G401 (cell line): ENCODE results near the gene CPEB1. TPM values are rescaled to one million over a fixed set of nuclear protein-coding genes. Genes with fewer than 3 reads are reported as not detected.
A peak's percentile ranks its signal among the peaks of the same experiment; 100 is the strongest.
"Not testable (repeated sequence)": the region's sequence is repeated elsewhere in the genome, so short reads cannot be mapped to it uniquely, and the experiment has no call there.

Experiments
- DNase-seq: peaks from one replicate; pipeline ENCODE4 v3.0.0-alpha.2; 2015; ENCODE audit warnings: low spot score
- in situ Hi-C: cut with HindIII; loops from 2 replicates; pipeline ENCODE4 v1.10.0; 2016; ENCODE audit warnings: low sequenced_read_pairs, mixed read lengths
- total RNA-seq: library from RNA; depleted of rRNA; stranded (reverse); fragments of >200 nt; shearing (Covaris generic); gene quantifications from 2 replicates; pipeline ENCODE4 v1.2.3, GENCODE V29; 2014

Gene CPEB1
- total RNA-seq, 1 experiment from 2014 or later: 34.0 TPM

DNA sequence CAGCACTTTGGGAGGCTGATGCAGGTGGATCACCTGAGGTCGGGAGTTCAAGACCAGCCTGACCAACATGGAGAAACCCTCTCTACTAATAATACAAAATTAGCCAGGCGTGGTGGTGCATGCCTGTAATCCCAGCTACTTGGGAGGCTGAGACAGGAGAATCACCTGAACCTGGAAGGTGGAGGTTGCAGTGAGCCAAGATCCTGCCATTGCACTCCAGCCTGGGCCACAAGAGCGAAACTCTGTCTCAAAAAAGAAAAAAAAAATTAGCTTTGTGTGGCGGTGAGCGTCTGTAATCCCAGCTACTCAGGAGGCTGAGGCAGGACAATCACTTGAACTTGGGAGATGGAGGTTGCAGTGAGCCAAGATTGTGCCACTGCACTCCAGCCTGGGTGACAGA, 112.0 kb downstream of the CPEB1 start:
- in situ Hi-C loops: not testable (repeated sequence)

DNA sequence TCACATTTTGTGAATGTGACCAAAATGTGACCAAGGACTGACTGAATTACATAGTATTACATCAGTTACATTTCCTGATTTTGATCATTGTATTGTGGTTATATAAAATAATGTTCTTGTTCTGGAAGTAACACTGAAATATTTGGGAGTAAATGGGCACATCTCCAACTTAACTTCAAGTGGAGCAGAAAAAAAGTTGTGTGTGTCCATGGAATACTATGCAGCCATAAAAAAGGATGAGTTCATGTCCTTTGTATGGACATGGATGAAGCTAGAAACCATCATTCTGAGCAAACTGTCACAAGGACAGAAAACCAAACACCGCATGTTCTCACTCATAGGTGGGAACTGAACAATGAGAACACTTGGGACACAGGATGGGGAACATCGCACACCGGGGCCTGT, 112.7 kb downstream of the CPEB1 start:
- DNase-seq, in situ Hi-C loops: not testable (repeated sequence)

More for the DNA sequence above, 112.0 kb downstream of the CPEB1 start:
- DNase-seq: not testable (repeated sequence)

DNA sequence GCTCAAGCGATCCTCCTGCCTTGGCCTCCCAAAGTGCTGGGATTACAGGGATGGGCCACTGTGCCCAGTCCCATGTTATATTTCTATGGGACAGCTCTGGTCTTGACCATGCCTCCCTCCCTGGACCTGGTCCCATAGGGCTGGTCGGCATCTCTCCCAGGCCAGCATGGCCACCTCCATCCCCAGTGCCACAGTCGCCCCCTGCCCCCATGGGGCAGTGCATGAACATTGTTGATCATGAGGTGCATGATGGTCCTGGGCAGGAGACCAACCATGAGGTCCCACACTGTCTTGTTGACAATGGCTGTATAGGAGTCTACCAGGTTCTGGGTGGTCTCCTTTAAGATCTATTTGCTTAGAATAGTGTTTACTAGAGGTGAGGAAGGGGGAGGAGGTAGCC, 113.4 kb downstream of the CPEB1 start:
- DNase-seq: no peak
- in situ Hi-C loops: no loop called here

DNA sequence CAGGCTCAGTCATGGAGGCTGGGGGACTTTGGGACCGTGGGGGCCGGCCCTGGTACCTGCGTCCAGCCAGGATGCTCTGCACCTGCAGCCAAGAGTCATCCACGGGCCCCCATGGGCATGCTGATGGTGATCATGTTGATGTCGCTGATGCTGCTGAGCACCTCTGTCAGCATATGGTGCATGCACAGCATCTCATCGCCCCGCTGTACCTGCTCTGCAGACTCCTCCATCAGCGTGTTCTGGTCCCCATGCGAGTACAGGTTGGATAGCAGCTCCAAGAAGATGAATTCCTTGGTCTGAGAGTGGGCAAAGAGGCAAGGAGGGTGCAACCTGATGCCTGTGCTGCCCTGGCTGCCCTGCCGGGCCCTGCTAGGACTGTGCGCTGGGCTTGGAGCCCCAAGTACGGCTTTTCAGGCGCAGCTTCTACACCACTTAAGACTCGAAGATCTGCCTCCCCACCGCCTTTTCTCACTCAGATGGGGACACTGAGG, 114.1 kb downstream of the CPEB1 start:
- no peak for DNase-seq

GRCh38 chr15:82532383-82532990, 114.7 kb downstream of the CPEB1 start:
- no peak for DNase-seq
- in situ Hi-C loops: no loop called here

More for the DNA sequence above, 114.1 kb downstream of the CPEB1 start:
- in situ Hi-C loops: no loop called here

- DNase-seq: no peak
- in situ Hi-C loops: no loop called here
Observed at GRCh38 chr15:82531496-82532382, 115.4 kb downstream of the CPEB1 start.

- in situ Hi-C loops: no loop called here
- DNase-seq: peak; percentile 80
Observed at GRCh38 chr15:82530606-82531379, 116.4 kb downstream of the CPEB1 start.

DNA sequence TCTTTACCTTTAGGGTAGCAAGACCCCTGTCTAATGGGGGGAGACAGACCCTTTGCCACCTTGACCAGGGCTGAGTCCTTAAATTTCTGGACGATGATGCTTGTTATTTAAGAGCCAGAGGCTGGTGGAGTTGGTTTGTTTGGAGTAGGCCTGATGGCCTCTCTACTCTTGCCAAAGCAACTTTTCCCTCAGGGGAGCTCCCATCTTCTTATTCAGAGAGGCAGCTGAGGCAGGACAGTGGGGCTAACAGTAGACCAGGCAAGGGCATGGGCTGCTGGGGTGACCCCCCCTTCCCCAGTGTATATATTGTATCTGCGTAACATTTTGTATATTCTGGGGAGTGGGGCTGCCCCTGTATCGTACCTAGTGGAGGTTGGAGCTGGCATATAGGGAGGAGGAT, 117.2 kb downstream of the CPEB1 start:
- DNase-seq: no peak
- in situ Hi-C loops: no loop called here

GRCh38 chr15:82513587-82513986, 133.6 kb downstream of the CPEB1 start:
- DNase-seq, in situ Hi-C loops: not testable (repeated sequence)

GRCh38 chr15:82507693-82508092, 139.5 kb downstream of the CPEB1 start:
- in situ Hi-C loops: not testable (repeated sequence)

DNA sequence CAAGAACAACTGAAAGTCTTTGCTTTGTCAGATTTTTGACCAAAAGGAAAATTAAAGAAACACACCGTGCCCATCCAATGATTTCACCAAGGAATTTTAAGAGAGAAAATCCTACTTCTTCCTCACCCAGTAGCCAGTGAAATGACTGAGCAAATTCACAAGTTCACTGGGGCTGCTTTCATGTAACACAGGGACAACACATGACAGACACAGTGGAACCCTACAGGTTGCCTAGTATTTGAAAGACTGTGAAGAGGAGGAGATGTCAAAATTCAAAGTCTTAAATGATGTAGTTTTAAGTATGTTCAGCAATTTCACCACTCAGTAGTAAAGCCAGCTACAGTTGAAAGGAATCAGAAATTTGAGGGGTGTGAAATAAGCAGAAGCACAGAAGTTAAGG, 140.1 kb downstream of the CPEB1 start:
- DNase-seq, in situ Hi-C loops: not testable (repeated sequence)

More at GRCh38 chr15:82507693-82508092, 139.5 kb downstream of the CPEB1 start:
- not testable (repeated sequence) for DNase-seq

- DNase-seq, in situ Hi-C loops: not testable (repeated sequence)
Observed at GRCh38 chr15:82505842-82506241, 141.3 kb downstream of the CPEB1 start.

GRCh38 chr15:82504074-82504473, 143.1 kb downstream of the CPEB1 start:
- DNase-seq, in situ Hi-C loops: not testable (repeated sequence)

- DNase-seq, in situ Hi-C loops: not testable (repeated sequence)
Observed at GRCh38 chr15:82502700-82503339, 144.3 kb downstream of the CPEB1 start.

GRCh38 chr15:82500772-82501171, 146.4 kb downstream of the CPEB1 start:
- in situ Hi-C loops, DNase-seq: not testable (repeated sequence)

DNA sequence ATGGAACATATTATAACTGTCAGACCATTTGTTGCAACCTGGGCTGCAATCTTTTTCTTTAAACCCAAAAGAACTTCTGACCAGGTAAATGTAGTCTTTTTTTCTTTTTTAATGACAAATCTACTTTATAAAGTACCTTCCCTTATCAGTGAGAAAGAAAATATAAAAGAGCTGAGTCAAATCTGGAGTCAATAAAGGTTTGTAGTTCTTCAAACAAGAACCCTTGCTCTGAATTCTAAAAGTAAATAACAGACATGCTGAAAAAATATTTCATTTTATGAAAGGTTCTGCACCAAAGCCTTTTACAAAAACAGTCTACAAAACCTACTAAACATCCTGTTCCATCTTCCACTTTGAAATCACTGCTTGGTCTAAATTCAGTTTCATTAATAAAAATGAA, 149.2 kb downstream of the CPEB1 start:
- DNase-seq, in situ Hi-C loops: not testable (repeated sequence)
